Measurements from ENCODE around the gene FGF1. TPM values are rescaled to one million over a fixed set of nuclear protein-coding genes. Genes with fewer than 3 reads are reported as not detected.

Gene FGF1
- polyA plus RNA-seq, 3 donors: not detected

DNA sequence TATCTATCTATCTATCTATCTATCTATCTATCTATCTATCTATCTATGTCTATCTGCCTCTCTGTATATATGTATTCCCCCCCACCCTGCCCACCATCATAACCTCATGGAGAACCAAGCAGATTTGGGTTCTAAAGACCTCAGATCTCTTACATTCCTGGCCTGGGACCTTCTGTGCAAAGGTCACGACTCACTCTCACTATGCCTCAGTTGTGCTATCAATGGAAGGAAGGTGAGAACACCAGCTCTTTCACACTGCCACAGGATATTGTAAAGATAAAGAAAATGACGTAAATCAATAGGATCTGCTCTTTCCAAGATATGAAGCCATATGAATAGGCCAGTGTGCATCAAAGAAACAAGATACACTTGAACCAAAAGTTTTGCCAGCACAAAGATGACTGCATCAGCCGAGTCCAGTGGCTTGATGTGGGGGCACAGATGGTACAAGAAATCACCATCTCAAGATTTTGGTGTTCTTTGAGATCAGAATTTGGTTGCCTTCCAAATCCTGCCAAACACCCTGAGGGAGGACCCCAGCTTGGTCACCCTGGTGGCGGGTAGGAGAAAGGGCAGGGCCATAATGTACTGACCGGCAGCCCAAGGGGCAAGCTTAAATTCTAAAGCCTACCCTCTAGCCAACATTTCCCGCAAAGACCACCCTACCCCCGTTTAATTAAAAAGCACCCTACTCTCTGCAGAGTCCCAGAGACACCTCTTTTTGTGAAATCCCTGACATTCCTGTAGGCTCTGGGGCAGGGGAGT lies 8.4 kb upstream of the FGF1 start:
- Mint-ChIP-seq H3K27me3 (ENCODE audit: low read depth in 3 of 3) (peaks cover 4 to 12% (median 8%) of the 10 kb centered on the region in 3 donors), H3K9me3 (peaks cover 0 to 11% (median 5%) of the 10 kb centered on the region in 7 donors), H3K36me3 (no peaks in the 10 kb centered on the region), H3K4me1 (peaks cover 5% of the 10 kb centered on the region), H3K4me3 (no peak overlapping the region), H3K27ac (no peak overlapping the region)
- Histone ChIP-seq H4K20me1 (ENCODE audit: insufficient read depth, low read length) (no peaks in the 10 kb centered on the region), H3K4me2 (replicated peaks; ENCODE audit: extremely low read depth, low read length, poor library complexity, severe bottlenecking) (no peak overlapping the region), H2AFZ (ENCODE audit: insufficient read depth, low read depth, low read length, poor library complexity, severe bottlenecking) (no peak overlapping the region), H3K4me1 (ENCODE audit: control insufficient read depth in 1 of 2, insufficient read depth in 2 of 2, low read length in 2 of 2) (no peaks in the 10 kb centered on the region), H3K36me3 (replicated peaks in 1 of 2; ENCODE audit: control insufficient read depth in 1 of 2, insufficient read depth in 2 of 2, low read length in 2 of 2) (no peaks in the 10 kb centered on the region), H3K9me3 (replicated peaks in 1 of 2; ENCODE audit: control insufficient read depth in 1 of 2, insufficient read depth in 1 of 2, low read length in 2 of 2) (peaks cover 0 to 5% of the 10 kb centered on the region in 2 donors), H3K27ac (ENCODE audit: low read depth in 1 of 2, low read length in 2 of 2) (no peak overlapping the region), H3K4me3 (replicated peaks in 1 of 3; ENCODE audit: low read depth in 2 of 3, low read length in 3 of 3) (no peak overlapping the region), H3K79me2 (ENCODE audit: insufficient read depth, low read length) (no peaks in the 10 kb centered on the region), H3K27me3 (ENCODE audit: control insufficient read depth in 2 of 2, insufficient read depth in 2 of 2, low read length in 2 of 2) (no peaks in the 10 kb centered on the region), H3K9ac (ENCODE audit: insufficient read depth, low read length, poor library complexity, severe bottlenecking) (no peak overlapping the region)
- intact Hi-C loops (cut with micrococcal nuclease): no loop called here
- no peak for DNase-seq
- 100% methylated on average over 3 of the region's 7 CpGs for WGBS (ENCODE audit: insufficient coverage)
- no peak for TF ChIP-seq CTCF (IDR thresholded peaks at IDR 0.05)

DNA sequence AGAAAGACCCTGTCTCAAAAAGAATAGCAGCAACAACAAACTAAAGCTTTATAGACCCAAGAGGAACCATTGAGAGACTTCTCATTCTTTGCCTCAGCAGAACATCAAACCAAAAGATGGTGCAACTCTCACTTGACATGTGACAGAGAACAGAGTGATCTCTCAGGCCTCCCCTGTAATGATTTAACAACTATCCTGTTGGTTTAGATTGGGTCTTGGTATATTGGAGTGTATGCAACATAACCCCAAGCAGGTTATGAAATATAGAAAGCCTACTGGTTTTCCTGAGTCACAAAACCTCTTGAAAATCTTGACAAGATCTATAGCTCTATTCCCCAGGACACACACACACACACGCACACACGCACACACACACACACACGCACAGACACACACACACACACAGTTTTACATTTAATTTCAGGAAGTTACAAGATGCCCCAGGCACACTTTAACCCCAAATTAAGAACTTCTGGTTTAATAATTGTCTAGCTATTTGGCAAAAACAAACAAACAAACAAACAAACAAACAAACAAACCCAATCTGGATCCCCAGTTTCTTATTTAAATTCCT lies 6.5 kb upstream of the FGF1 start:
- Mint-ChIP-seq H3K4me1 (peaks cover 4% of the 10 kb centered on the region), H3K27ac (peak overlapping the region in 1 of 7 donors; percentile 69), H3K4me3 (no peak overlapping the region), H3K9me3 (peaks cover 0 to 3% (median 0%) of the 10 kb centered on the region in 7 donors), H3K27me3 (ENCODE audit: low read depth in 3 of 3) (peaks cover 5 to 16% (median 8%) of the 10 kb centered on the region in 3 donors), H3K36me3 (no peaks in the 10 kb centered on the region)
- H3K9me3 ChIP-seq (replicated peaks in 1 of 2; ENCODE audit: control insufficient read depth in 1 of 2, insufficient read depth in 1 of 2, low read length in 2 of 2): no peaks in the 10 kb centered on the region
- 20% methylated on average over 3 of the region's 3 CpGs for WGBS (ENCODE audit: insufficient coverage)
- no peak for TF ChIP-seq CTCF (IDR thresholded peaks at IDR 0.05)
- peak; percentile 15 to 32 (median 25) for DNase-seq
- no peak overlapping the region for H3K4me3 ChIP-seq (replicated peaks in 1 of 3; ENCODE audit: low read depth in 2 of 3, low read length in 3 of 3)
- no peak overlapping the region for H3K4me2 ChIP-seq (replicated peaks; ENCODE audit: extremely low read depth, low read length, poor library complexity, severe bottlenecking)
- no peak overlapping the region for H2AFZ ChIP-seq (ENCODE audit: insufficient read depth, low read depth, low read length, poor library complexity, severe bottlenecking)
- H3K9ac ChIP-seq (ENCODE audit: insufficient read depth, low read length, poor library complexity, severe bottlenecking): no peak overlapping the region
- no peaks in the 10 kb centered on the region for H3K36me3 ChIP-seq (replicated peaks in 1 of 2; ENCODE audit: control insufficient read depth in 1 of 2, insufficient read depth in 2 of 2, low read length in 2 of 2)
- no peaks in the 10 kb centered on the region for H3K79me2 ChIP-seq (ENCODE audit: insufficient read depth, low read length)
- H3K4me1 ChIP-seq (ENCODE audit: control insufficient read depth in 1 of 2, insufficient read depth in 2 of 2, low read length in 2 of 2): no peaks in the 10 kb centered on the region
- no peaks in the 10 kb centered on the region for H4K20me1 ChIP-seq (ENCODE audit: insufficient read depth, low read length)
- no peaks in the 10 kb centered on the region for H3K27me3 ChIP-seq (ENCODE audit: control insufficient read depth in 2 of 2, insufficient read depth in 2 of 2, low read length in 2 of 2)
- H3K27ac ChIP-seq (ENCODE audit: low read depth in 1 of 2, low read length in 2 of 2): no peak overlapping the region
- intact Hi-C loops (cut with micrococcal nuclease): no loop called here

All from CD14-positive monocyte (primary cell).